Ishikawa (cell line): Measurements from ENCODE around the gene PPM1L.

ENCODE experiments used
- CEBPB ChIP-seq: IDR thresholded peaks from 2 replicates; pipeline ENCODE4 v1.6.1; 2012
- EP300 ChIP-seq: IDR thresholded peaks from 2 replicates; pipeline ENCODE4 v1.6.1; 2012; ENCODE audit warnings: borderline replicate concordance
- FOXM1 ChIP-seq: IDR thresholded peaks from 2 replicates; pipeline ENCODE4 v1.6.1; 2012; ENCODE audit warnings: low read depth, borderline replicate concordance
- NFIC ChIP-seq: IDR thresholded peaks from 2 replicates; pipeline ENCODE4 v1.6.1; 2012
- RAD21 ChIP-seq: IDR thresholded peaks from 2 replicates; pipeline ENCODE4 v1.6.1; 2012; ENCODE audit warnings: low read depth
- TAF1 ChIP-seq: IDR thresholded peaks from 2 replicates; pipeline ENCODE4 v1.6.1; 2012; ENCODE audit warnings: low read depth, mild to moderate bottlenecking
- YY1 ChIP-seq: IDR thresholded peaks from 2 replicates; pipeline ENCODE4 v1.6.1; 2012; ENCODE audit warnings: low read depth
- ZBTB7A ChIP-seq: IDR thresholded peaks from 2 replicates; pipeline ENCODE4 v1.6.1; 2012; ENCODE audit warnings: low read depth
- TF ChIP-seq, protein P1 (sequence below): IDR thresholded peaks from 2 replicates; pipeline ENCODE4 v1.6.1; 2012; ENCODE audit warnings: low read depth, mild to moderate bottlenecking
- TF ChIP-seq, protein P2 (sequence below): IDR thresholded peaks from 2 replicates; pipeline ENCODE4 v1.6.1; 2012

DNA sequence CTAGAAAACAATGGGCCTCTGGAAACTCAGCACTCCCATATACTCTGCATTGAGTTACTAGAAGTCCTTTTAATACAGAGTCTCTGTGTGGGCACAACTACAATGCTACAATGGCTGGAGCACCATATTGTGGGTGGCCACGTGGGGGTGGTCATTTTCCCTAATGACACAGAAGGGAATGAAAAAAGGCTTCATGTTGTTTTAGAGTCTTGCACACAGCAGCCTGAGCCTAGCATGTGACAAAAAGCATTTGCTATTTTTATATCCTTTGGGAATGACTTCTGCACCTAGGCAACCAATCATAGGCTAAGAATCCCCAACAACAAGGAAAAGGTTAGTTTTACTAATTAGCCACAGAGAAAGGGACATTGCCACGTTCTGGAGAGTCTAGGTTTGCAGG is 120.6 kb downstream of the PPM1L start:
- TF ChIP-seq, protein P1, sequence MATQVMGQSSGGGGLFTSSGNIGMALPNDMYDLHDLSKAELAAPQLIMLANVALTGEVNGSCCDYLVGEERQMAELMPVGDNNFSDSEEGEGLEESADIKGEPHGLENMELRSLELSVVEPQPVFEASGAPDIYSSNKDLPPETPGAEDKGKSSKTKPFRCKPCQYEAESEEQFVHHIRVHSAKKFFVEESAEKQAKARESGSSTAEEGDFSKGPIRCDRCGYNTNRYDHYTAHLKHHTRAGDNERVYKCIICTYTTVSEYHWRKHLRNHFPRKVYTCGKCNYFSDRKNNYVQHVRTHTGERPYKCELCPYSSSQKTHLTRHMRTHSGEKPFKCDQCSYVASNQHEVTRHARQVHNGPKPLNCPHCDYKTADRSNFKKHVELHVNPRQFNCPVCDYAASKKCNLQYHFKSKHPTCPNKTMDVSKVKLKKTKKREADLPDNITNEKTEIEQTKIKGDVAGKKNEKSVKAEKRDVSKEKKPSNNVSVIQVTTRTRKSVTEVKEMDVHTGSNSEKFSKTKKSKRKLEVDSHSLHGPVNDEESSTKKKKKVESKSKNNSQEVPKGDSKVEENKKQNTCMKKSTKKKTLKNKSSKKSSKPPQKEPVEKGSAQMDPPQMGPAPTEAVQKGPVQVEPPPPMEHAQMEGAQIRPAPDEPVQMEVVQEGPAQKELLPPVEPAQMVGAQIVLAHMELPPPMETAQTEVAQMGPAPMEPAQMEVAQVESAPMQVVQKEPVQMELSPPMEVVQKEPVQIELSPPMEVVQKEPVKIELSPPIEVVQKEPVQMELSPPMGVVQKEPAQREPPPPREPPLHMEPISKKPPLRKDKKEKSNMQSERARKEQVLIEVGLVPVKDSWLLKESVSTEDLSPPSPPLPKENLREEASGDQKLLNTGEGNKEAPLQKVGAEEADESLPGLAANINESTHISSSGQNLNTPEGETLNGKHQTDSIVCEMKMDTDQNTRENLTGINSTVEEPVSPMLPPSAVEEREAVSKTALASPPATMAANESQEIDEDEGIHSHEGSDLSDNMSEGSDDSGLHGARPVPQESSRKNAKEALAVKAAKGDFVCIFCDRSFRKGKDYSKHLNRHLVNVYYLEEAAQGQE = no peak
- TF ChIP-seq TAF1 (no peak), EP300 (no peak), RAD21 (no peak), ZBTB7A (no peak), CEBPB (no peak), YY1 (no peak), NFIC (no peak), FOXM1 (no peak)
- TF ChIP-seq, protein P2, sequence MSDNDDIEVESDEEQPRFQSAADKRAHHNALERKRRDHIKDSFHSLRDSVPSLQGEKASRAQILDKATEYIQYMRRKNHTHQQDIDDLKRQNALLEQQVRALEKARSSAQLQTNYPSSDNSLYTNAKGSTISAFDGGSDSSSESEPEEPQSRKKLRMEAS = no peak
